ENCODE data around the gene MAPKAPK2. TPM values are rescaled to one million over a fixed set of nuclear protein-coding genes. Genes with fewer than 3 reads are reported as not detected.
"Not testable (repeated sequence)": the region's sequence is repeated elsewhere in the genome, so short reads cannot be mapped to it uniquely, and the experiment has no call there.

The MAPKAPK2 gene
- total RNA-seq, 1 experiment from 2014 or later = 67.7 TPM

GRCh38 chr1:206761159-206761768 lies 76.6 kb downstream of the MAPKAPK2 start:
- no peaks in the 10 kb centered on the region for H3K36me3 ChIP-seq (replicated peaks; ENCODE audit: control insufficient read depth, insufficient read depth, low read length)
- peaks cover 2% of the 10 kb centered on the region; the same call in 1 of the 2 replicates for H3K27me3 ChIP-seq (ENCODE audit: control insufficient read depth, insufficient read depth, low read length)
- no peak for DNase-seq
- no peak overlapping the region for H3K4me3 ChIP-seq (ENCODE audit: insufficient read depth, low read depth, low read length)

- DNase-seq; H3K4me3 ChIP-seq (ENCODE audit: insufficient read depth, low read depth, low read length); H3K27me3 ChIP-seq (ENCODE audit: control insufficient read depth, insufficient read depth, low read length); H3K36me3 ChIP-seq (replicated peaks; ENCODE audit: control insufficient read depth, insufficient read depth, low read length): not testable (repeated sequence)
These were observed 78.1 kb downstream of the MAPKAPK2 start for GRCh38 chr1:206762741-206763364.

- not testable (repeated sequence) for H3K36me3 ChIP-seq (replicated peaks; ENCODE audit: control insufficient read depth, insufficient read depth, low read length); DNase-seq; H3K27me3 ChIP-seq (ENCODE audit: control insufficient read depth, insufficient read depth, low read length); H3K4me3 ChIP-seq (ENCODE audit: insufficient read depth, low read depth, low read length)
These were observed 81.1 kb downstream of the MAPKAPK2 start for GRCh38 chr1:206765771-206766170.

GRCh38 chr1:206766251-206766856 lies 81.6 kb downstream of the MAPKAPK2 start:
- no peak overlapping the region for H3K4me3 ChIP-seq (ENCODE audit: insufficient read depth, low read depth, low read length)
- H3K36me3 ChIP-seq (replicated peaks; ENCODE audit: control insufficient read depth, insufficient read depth, low read length) = no peaks in the 10 kb centered on the region
- no peaks in the 10 kb centered on the region; the same call in 1 of the 2 replicates for H3K27me3 ChIP-seq (ENCODE audit: control insufficient read depth, insufficient read depth, low read length)
- DNase-seq = no peak

- Histone ChIP-seq H3K36me3 (replicated peaks; ENCODE audit: control insufficient read depth, insufficient read depth, low read length) (no peaks in the 10 kb centered on the region), H3K4me3 (ENCODE audit: insufficient read depth, low read depth, low read length) (no peak overlapping the region), H3K27me3 (ENCODE audit: control insufficient read depth, insufficient read depth, low read length) (no peaks in the 10 kb centered on the region; the same call in 1 of the 2 replicates)
- no peak for DNase-seq
These were observed 84.0 kb downstream of the MAPKAPK2 start for GRCh38 chr1:206768472-206769303.

- no peak overlapping the region for H3K4me3 ChIP-seq (ENCODE audit: insufficient read depth, low read depth, low read length)
- H3K36me3 ChIP-seq (replicated peaks; ENCODE audit: control insufficient read depth, insufficient read depth, low read length) = no peaks in the 10 kb centered on the region
- H3K27me3 ChIP-seq (ENCODE audit: control insufficient read depth, insufficient read depth, low read length) = no peaks in the 10 kb centered on the region; the same call in 1 of the 2 replicates
- no peak for DNase-seq
These were observed 84.6 kb downstream of the MAPKAPK2 start for GRCh38 chr1:206769304-206769731.

GRCh38 chr1:206770531-206771337 lies 86.0 kb downstream of the MAPKAPK2 start, which contains the start of gene IL19:
TSS of gene IL19 (plus strand) at chr1:206770773. CDS start at chr1:206836663, 65,890 bp downstream.
- no peaks in the 10 kb centered on the region; the same call in 1 of the 2 replicates for H3K27me3 ChIP-seq (ENCODE audit: control insufficient read depth, insufficient read depth, low read length)
- no peak for DNase-seq
- no peak within 1 kb of the TSS for H3K4me3 ChIP-seq (ENCODE audit: insufficient read depth, low read depth, low read length)
- no peaks in the 10 kb centered on the region for H3K36me3 ChIP-seq (replicated peaks; ENCODE audit: control insufficient read depth, insufficient read depth, low read length)

- Histone ChIP-seq H3K36me3 (replicated peaks; ENCODE audit: control insufficient read depth, insufficient read depth, low read length) (no peaks in the 10 kb centered on the region), H3K4me3 (ENCODE audit: insufficient read depth, low read depth, low read length) (no peak overlapping the region), H3K27me3 (ENCODE audit: control insufficient read depth, insufficient read depth, low read length) (no peaks in the 10 kb centered on the region; the same call in 1 of the 2 replicates)
- DNase-seq = no peak
These were observed 86.6 kb downstream of the MAPKAPK2 start for GRCh38 chr1:206771338-206771692.

GRCh38 chr1:206772243-206772937 lies 87.7 kb downstream of the MAPKAPK2 start, which contains the start of gene IL10:
TSS of gene IL10 (minus strand) at chr1:206772494. CDS start at chr1:206772435, 59 bp downstream.
- Histone ChIP-seq H3K36me3 (replicated peaks; ENCODE audit: control insufficient read depth, insufficient read depth, low read length) (no peaks in the 10 kb centered on the region), H3K27me3 (ENCODE audit: control insufficient read depth, insufficient read depth, low read length) (no peaks in the 10 kb centered on the region; the same call in 1 of the 2 replicates), H3K4me3 (ENCODE audit: insufficient read depth, low read depth, low read length) (no peak within 1 kb of the TSS)
- no peak for DNase-seq

GRCh38 chr1:206774093-206774492 lies 89.4 kb downstream of the MAPKAPK2 start:
- Histone ChIP-seq H3K4me3 (ENCODE audit: insufficient read depth, low read depth, low read length) (no peak overlapping the region), H3K27me3 (ENCODE audit: control insufficient read depth, insufficient read depth, low read length) (no peaks in the 10 kb centered on the region; the same call in 1 of the 2 replicates), H3K36me3 (replicated peaks; ENCODE audit: control insufficient read depth, insufficient read depth, low read length) (no peaks in the 10 kb centered on the region)
- DNase-seq = no peak

- no peak overlapping the region for H3K4me3 ChIP-seq (ENCODE audit: insufficient read depth, low read depth, low read length)
- no peak for DNase-seq
These were observed 91.5 kb downstream of the MAPKAPK2 start for GRCh38 chr1:206776229-206776628.

GRCh38 chr1:206778031-206778430 lies 93.3 kb downstream of the MAPKAPK2 start:
- no peaks in the 10 kb centered on the region for H3K27me3 ChIP-seq (ENCODE audit: control insufficient read depth, insufficient read depth, low read length)
- no peaks in the 10 kb centered on the region for H3K36me3 ChIP-seq (replicated peaks; ENCODE audit: control insufficient read depth, insufficient read depth, low read length)
- no peak overlapping the region for H3K4me3 ChIP-seq (ENCODE audit: insufficient read depth, low read depth, low read length)
- no peak for DNase-seq

More at GRCh38 chr1:206776229-206776628, 91.5 kb downstream of the MAPKAPK2 start:
- Histone ChIP-seq H3K36me3 (replicated peaks; ENCODE audit: control insufficient read depth, insufficient read depth, low read length) (no peaks in the 10 kb centered on the region), H3K27me3 (ENCODE audit: control insufficient read depth, insufficient read depth, low read length) (no peaks in the 10 kb centered on the region; the same call in 1 of the 2 replicates)

GRCh38 chr1:206778911-206779310 lies 94.2 kb downstream of the MAPKAPK2 start:
- H3K36me3 ChIP-seq (replicated peaks; ENCODE audit: control insufficient read depth, insufficient read depth, low read length); H3K27me3 ChIP-seq (ENCODE audit: control insufficient read depth, insufficient read depth, low read length); H3K4me3 ChIP-seq (ENCODE audit: insufficient read depth, low read depth, low read length); DNase-seq: not testable (repeated sequence)

Data from H7 (cell line).